ENCODE data around the gene RPS6KB2.

DNA sequence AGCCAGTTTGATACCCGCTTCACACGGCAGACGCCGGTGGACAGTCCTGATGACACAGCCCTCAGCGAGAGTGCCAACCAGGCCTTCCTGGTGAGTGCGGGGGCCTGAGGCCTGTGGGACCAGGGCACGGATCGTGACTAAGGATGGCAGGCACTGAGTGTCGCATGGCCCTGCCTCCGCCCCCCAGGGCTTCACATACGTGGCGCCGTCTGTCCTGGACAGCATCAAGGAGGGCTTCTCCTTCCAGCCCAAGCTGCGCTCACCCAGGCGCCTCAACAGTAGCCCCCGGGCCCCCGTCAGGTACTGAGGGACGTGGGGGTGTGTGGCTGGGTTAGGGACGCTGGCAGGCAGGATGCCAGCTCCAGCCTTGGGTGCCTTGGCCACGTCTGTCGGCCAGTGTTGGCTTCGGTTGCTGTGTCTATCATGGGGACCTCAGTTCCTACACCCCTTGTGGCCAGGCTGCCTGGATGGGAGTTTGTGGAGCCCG lies 6.1 kb downstream of the RPS6KB2 start:
- TF ChIP-seq POLR2A (IDR thresholded peaks at IDR 0.05; ENCODE audit: low read depth, low read length) (peak; percentile 65; the same call in 1 of the 2 replicates), TAF1 (IDR thresholded peaks at IDR 0.05; ENCODE audit: low read depth, low read length) (no peak), POLR2AphosphoS5 (IDR thresholded peaks at IDR 0.05; ENCODE audit: low read depth, low read length) (peak; percentile 97), POU2F2 (IDR thresholded peaks at IDR 0.05; ENCODE audit: low read depth, low read length) (peak; percentile 87), SPI1 (IDR thresholded peaks at IDR 0.05; ENCODE audit: low read depth, low read length) (no peak), PAX5 (IDR thresholded peaks at IDR 0.05; ENCODE audit: insufficient read depth, low read length, severe bottlenecking) (no peak)

Measured in GM12891 (cell line).